H1 (cell line): ENCODE measurements around the gene WRAP73. TPM values are rescaled to one million over a fixed set of nuclear protein-coding genes. Genes with fewer than 3 reads are reported as not detected.

Experiments used
- RBBP5 ChIP-seq: IDR thresholded peaks from 2 replicates; pipeline ENCODE4 v1.7.1; 2012; ENCODE audit warnings: low read depth, mild to moderate bottlenecking, inconsistent platforms, low read length, moderate library complexity, borderline replicate concordance
- ZNF274 ChIP-seq: IDR thresholded peaks from 2 replicates; pipeline ENCODE4 v1.7.0; 2012; ENCODE audit warnings: low read length, borderline replicate concordance; ENCODE audit errors: extremely low read depth
- polyA plus RNA-seq, 7 experiments: library from polyadenylated mRNA; depleted of rRNA in 3 of 7; stranded (reverse) in 5 of 7; unstranded in 2 of 7; fragments of >200 nt in 5 of 7; fragments of 200-250 nt in 2 of 7; gene quantifications; 1 replicate in 5 of 7; 2 replicates in 1 of 7; 4 replicates in 1 of 7; pipeline versions ENCODE4 v1.2.1 to v1.2.3, GENCODE V29; 2011 to 2013; ENCODE audit warnings: missing spikeins in 2 of 7, mixed read lengths in 2 of 7
- total RNA-seq: library from RNA; stranded (reverse); fragmentation: NEBNext Ultra II Directional; extraction: Animal tissue kit (Norgen Biotek cat#: 25700); gene quantifications from 2 replicates; pipeline ENCODE4 v1.2.1, GENCODE V29; 2021
- TF ChIP-seq, protein P1 (sequence below): IDR thresholded peaks from 2 replicates; pipeline ENCODE4 v1.6.1; 2012; ENCODE audit warnings: inconsistent platforms

Gene WRAP73
- total and polyA plus RNA-seq, 2 of the 8 experiments (the other 6 are each of a cell fraction or from before 2014, with no cell fraction given): 30.3 to 50.7 TPM

DNA sequence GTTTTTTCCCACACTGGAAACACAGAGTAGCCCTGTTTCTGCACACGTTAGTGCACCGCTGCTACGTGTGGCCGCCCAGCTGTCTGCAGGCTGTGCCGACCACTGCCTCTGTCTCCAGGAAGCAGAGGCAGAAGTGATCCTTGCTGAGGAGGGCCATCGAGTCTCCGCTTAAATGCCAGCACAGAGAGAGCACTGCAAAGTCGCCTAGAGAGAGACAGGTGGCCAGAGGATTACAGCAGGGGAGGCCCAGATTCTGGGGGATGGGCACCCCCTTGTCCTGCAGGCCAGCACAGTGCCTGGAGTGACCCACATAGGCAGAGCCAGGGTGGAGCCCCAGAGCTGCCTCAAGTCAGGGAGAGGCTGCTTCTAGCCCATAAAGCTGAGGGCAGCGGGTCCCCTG lies 19.0 kb downstream of the WRAP73 start (continued):
- TF ChIP-seq, protein P1, sequence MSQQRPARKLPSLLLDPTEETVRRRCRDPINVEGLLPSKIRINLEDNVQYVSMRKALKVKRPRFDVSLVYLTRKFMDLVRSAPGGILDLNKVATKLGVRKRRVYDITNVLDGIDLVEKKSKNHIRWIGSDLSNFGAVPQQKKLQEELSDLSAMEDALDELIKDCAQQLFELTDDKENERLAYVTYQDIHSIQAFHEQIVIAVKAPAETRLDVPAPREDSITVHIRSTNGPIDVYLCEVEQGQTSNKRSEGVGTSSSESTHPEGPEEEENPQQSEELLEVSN: no peak
- no peak for TF ChIP-seq ZNF274
- no peak for TF ChIP-seq RBBP5
